Astrocyte (in vitro differentiated cells and primary cell): ENCODE results near the gene CTNND2. TPM values are rescaled to one million over a fixed set of nuclear protein-coding genes. Genes with fewer than 3 reads are reported as not detected.

Source experiments
- DNase-seq: peaks from one replicate; pipeline ENCODE4 v3.0.0-alpha.2; 2010; ENCODE audit warnings: low read depth
- FAIRE-seq: peaks from 2 replicates; lab custom pipeline; 2011; peaks lifted over from hg19 to GRCh38; lab: Jason Lieb, UNC
- H2AFZ ChIP-seq: 2 replicates; pipeline ENCODE4 v1.6.0; 2012; ENCODE audit warnings: low read depth, low read length, inconsistent platforms
- H3K27ac ChIP-seq: 2 replicates; pipeline ENCODE4 v1.5.1; 2011; ENCODE audit warnings: low read depth, low read length, inconsistent platforms
- H3K27me3 ChIP-seq: 2 replicates; pipeline ENCODE4 v1.6.0; 2011; ENCODE audit warnings: low read length, inconsistent platforms; ENCODE audit not compliant: insufficient read depth
- H3K36me3 ChIP-seq: 2 replicates; pipeline ENCODE4 v1.5.1; 2011; ENCODE audit warnings: low read length, inconsistent platforms; ENCODE audit not compliant: insufficient read depth
- H3K4me1 ChIP-seq: 2 replicates; pipeline ENCODE4 v1.5.1; 2011; ENCODE audit warnings: low read length, inconsistent platforms; ENCODE audit not compliant: insufficient read depth
- H3K4me2 ChIP-seq: 2 replicates; pipeline ENCODE4 v1.6.0; 2012; ENCODE audit warnings: low read length, inconsistent platforms
- H3K4me3 ChIP-seq: 2 replicates; pipeline ENCODE4 v1.5.1; 2011; ENCODE audit warnings: low read depth, mild to moderate bottlenecking, low read length, inconsistent platforms; ENCODE audit not compliant: insufficient read depth
- H3K79me2 ChIP-seq: 2 replicates; pipeline ENCODE4 v1.6.0; 2012; ENCODE audit warnings: mild to moderate bottlenecking, low read length, inconsistent platforms; ENCODE audit not compliant: insufficient read depth
- H3K9ac ChIP-seq: 2 replicates; pipeline ENCODE4 v1.6.0; 2012; ENCODE audit warnings: mild to moderate bottlenecking, low read length, inconsistent platforms
- H3K9me3 ChIP-seq: 2 replicates; pipeline ENCODE4 v1.5.1; 2012; ENCODE audit warnings: low read depth, mild to moderate bottlenecking, low read length, inconsistent platforms; ENCODE audit not compliant: insufficient read depth
- H4K20me1 ChIP-seq: 2 replicates; pipeline ENCODE4 v1.6.0; 2012; ENCODE audit warnings: low read length, inconsistent platforms; ENCODE audit not compliant: insufficient read depth
- H3K27ac Mint-ChIP-seq: one replicate; pipeline ENCODE4 v1.8.0; 2021; ENCODE audit warnings: mild to moderate bottlenecking, mixed read lengths; ENCODE audit not compliant: unreplicated experiment
- H3K27me3 Mint-ChIP-seq: one replicate; pipeline ENCODE4 v1.8.0; 2021; ENCODE audit warnings: low read depth, mixed read lengths; ENCODE audit not compliant: unreplicated experiment
- H3K36me3 Mint-ChIP-seq: one replicate; pipeline ENCODE4 v1.8.0; 2021; ENCODE audit warnings: low read depth, mixed read lengths; ENCODE audit not compliant: unreplicated experiment
- H3K4me1 Mint-ChIP-seq: one replicate; pipeline ENCODE4 v1.8.0; 2021; ENCODE audit warnings: low read depth, mixed read lengths; ENCODE audit not compliant: unreplicated experiment
- H3K4me3 Mint-ChIP-seq: one replicate; pipeline ENCODE4 v1.8.0; 2021; ENCODE audit warnings: mild to moderate bottlenecking, moderate library complexity, mixed read lengths; ENCODE audit not compliant: unreplicated experiment
- H3K9me3 Mint-ChIP-seq: one replicate; pipeline ENCODE4 v1.8.0; 2021; ENCODE audit warnings: mild to moderate bottlenecking, mixed read lengths; ENCODE audit not compliant: unreplicated experiment
- CTCF ChIP-seq: IDR thresholded peaks from 2 replicates; pipeline ENCODE4 v1.5.1; 2011; ENCODE audit warnings: low read depth, mild to moderate bottlenecking, inconsistent platforms, low read length, moderate library complexity; ENCODE audit not compliant: insufficient read depth
- EZH2 ChIP-seq: IDR thresholded peaks from 2 replicates; pipeline ENCODE4 v1.6.1; 2012; ENCODE audit warnings: mild to moderate bottlenecking, low read length, inconsistent platforms; ENCODE audit not compliant: insufficient read depth
- total RNA-seq: library from RNA; stranded (reverse); gene quantifications from 2 replicates; pipeline ENCODE4 v1.2.1, GENCODE V29; 2021

The CTNND2 gene
- total RNA-seq, 1 donor from 2014 or later, result 4.5 TPM

GRCh38 chr5:11064763-11065450, 839.3 kb downstream of the CTNND2 start:
- Histone ChIP-seq H3K4me1 (peaks cover 3% of the 10 kb centered on the region), H3K4me2 (no peak overlapping the region), H3K9me3 (no peaks in the 10 kb centered on the region), H4K20me1 (no peaks in the 10 kb centered on the region), H3K4me3 (no peak overlapping the region), H3K27me3 (no peaks in the 10 kb centered on the region), H3K36me3 (no peaks in the 10 kb centered on the region), H3K9ac (no peak overlapping the region), H3K79me2 (no peaks in the 10 kb centered on the region), H2AFZ (no peak overlapping the region), H3K27ac (no peak overlapping the region)
- Mint-ChIP-seq H3K4me1 (peaks cover 5% of the 10 kb centered on the region), H3K4me3 (no peak overlapping the region), H3K27me3 (no peaks in the 10 kb centered on the region), H3K27ac (no peak overlapping the region), H3K9me3 (peaks cover 1% of the 10 kb centered on the region), H3K36me3 (no peaks in the 10 kb centered on the region)
- DNase-seq (no peak), FAIRE-seq (no peak)
- TF ChIP-seq CTCF, result no peak
- TF ChIP-seq EZH2, result no peak

GRCh38 chr5:11062397-11062796, 841.8 kb downstream of the CTNND2 start:
- no peak for FAIRE-seq
- H3K27ac Mint-ChIP-seq, result no peak overlapping the region
- DNase-seq, result peak; percentile 54
- Histone ChIP-seq H3K4me2 (peak overlapping the region; percentile 64), H2AFZ (no peak overlapping the region), H3K4me1 (no peaks in the 10 kb centered on the region), H3K27me3 (no peaks in the 10 kb centered on the region), H3K79me2 (no peaks in the 10 kb centered on the region), H3K36me3 (no peaks in the 10 kb centered on the region), H3K27ac (no peak overlapping the region), H3K9me3 (no peaks in the 10 kb centered on the region), H3K9ac (no peak overlapping the region), H4K20me1 (no peaks in the 10 kb centered on the region), H3K4me3 (no peak overlapping the region)
- H3K4me3 Mint-ChIP-seq, result no peak overlapping the region
- H3K4me1 Mint-ChIP-seq, result no peaks in the 10 kb centered on the region
- H3K36me3 Mint-ChIP-seq, result no peaks in the 10 kb centered on the region
- H3K27me3 Mint-ChIP-seq, result peaks cover 3% of the 10 kb centered on the region
- H3K9me3 Mint-ChIP-seq, result peaks cover 15% of the 10 kb centered on the region
- no peak for TF ChIP-seq EZH2
- TF ChIP-seq CTCF, result no peak

- DNase-seq (no peak), FAIRE-seq (no peak)
- H3K27me3 Mint-ChIP-seq, result peaks cover 4% of the 10 kb centered on the region
- TF ChIP-seq CTCF (no peak), EZH2 (no peak)
- H3K9me3 Mint-ChIP-seq, result peaks cover 15% of the 10 kb centered on the region
- H3K27ac ChIP-seq, result no peak overlapping the region
- no peaks in the 10 kb centered on the region for H3K27me3 ChIP-seq
- H3K9ac ChIP-seq, result no peak overlapping the region
- H3K4me2 ChIP-seq, result no peak overlapping the region
- H3K79me2 ChIP-seq, result no peaks in the 10 kb centered on the region
- H2AFZ ChIP-seq, result no peak overlapping the region
- no peak overlapping the region for H3K4me3 ChIP-seq
- no peaks in the 10 kb centered on the region for H3K4me1 ChIP-seq
- H3K36me3 ChIP-seq, result no peaks in the 10 kb centered on the region
- H3K4me3 Mint-ChIP-seq, result no peak overlapping the region
- H3K36me3 Mint-ChIP-seq, result no peaks in the 10 kb centered on the region
- H3K9me3 ChIP-seq, result no peaks in the 10 kb centered on the region
- H3K27ac Mint-ChIP-seq, result no peak overlapping the region
- H3K4me1 Mint-ChIP-seq, result no peaks in the 10 kb centered on the region
- H4K20me1 ChIP-seq, result no peaks in the 10 kb centered on the region
Observed at GRCh38 chr5:11056560-11056959, 847.7 kb downstream of the CTNND2 start.
